GM21737 (cell line): ENCODE data around the gene BSG.

ENCODE experiments used
- ATAC-seq: cut with Tn5 transposase; IDR thresholded peaks from one replicate; pipeline ENCODE4 v1.9.1; 2021; ENCODE audit warnings: mild to moderate bottlenecking, moderate library complexity; ENCODE audit not compliant: unreplicated experiment

The BSG gene

DNA sequence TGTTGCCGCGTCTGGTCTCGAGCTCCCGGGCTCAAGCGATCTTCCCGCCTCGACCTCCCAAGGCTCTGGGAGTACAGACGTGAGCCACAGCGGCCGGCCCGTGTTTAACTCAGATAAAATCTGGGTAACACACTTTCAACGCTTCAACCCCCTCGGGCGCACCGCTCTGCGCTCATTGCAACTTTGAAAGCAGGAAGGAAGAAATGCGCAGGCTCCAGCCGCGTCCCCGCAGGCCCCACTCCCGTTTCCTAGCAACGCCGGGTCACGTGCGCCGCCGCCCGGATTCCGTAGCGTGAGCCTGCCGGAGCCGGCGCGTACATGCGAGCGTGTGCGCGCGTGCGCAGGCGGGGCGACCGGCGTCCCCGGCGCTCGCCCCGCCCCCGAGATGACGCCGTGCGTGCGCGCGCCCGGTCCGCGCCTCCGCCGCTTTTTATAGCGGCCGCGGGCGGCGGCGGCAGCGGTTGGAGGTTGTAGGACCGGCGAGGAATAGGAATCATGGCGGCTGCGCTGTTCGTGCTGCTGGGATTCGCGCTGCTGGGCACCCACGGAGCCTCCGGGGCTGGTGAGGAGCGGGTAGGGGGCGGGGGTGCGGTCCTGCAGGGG is at the start of gene BSG:
BSG (plus strand) TSS at position 457 of the 603 bp plus-strand sequence; CDS start at position 496, 39 bp downstream.
- ATAC-seq: peak; percentile 65

- no peak for ATAC-seq
Measured at GRCh38 chr19:522726-523125, 49.7 kb upstream of the BSG start.

- ATAC-seq: no peak
Measured at GRCh38 chr19:524062-524674, 48.2 kb upstream of the BSG start.

DNA sequence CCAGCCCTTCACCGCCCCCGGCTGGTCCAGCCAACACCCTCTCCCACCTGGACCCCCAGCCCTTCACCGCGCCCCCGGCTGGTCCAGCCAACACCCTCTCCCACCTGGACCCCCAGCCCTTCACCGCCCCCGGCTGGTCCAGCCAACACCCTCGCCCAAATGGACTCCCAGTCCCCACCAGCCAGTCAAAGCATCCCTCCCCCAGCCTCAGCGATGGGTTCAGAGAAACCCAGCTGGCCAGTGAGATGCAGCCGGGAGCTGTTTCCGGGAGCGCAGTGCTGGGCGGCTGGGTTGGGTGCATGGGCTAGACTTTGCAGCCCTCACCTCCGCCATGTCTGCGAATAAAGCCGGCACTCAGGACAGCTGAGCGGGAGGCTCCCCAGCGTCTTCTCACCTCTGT is 47.4 kb upstream of the BSG start:
- ATAC-seq: no peak

DNA sequence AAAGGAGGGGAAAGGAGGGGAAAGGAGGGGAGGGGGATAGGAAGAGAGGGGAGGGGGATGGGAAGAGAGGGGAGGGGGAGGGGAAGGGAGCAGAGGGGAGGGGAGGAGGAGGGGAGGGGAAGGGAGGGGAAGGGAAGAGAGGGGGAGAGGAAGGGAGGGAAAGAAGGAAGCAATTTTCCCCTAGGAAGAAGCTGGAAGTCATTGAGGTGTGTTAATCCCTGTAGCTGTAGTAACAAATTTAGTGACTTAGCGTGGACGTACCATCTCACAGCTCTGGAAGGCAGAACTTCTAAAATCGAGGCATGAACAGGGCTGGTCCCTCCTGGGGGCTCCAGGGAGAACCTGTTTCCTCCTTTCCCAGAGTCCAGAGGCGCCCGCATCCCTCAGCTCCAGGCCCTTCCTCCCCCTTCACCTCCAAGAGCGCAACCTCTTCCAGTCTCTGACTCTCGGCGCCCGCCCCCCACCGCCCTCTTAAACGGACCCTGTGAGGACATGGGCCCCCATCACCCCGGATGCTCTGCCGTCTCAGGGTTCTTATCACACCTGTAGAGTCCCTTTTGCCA is 46.5 kb upstream of the BSG start:
- ATAC-seq: no peak

GRCh38 chr19:530134-531008 is 42.0 kb upstream of the BSG start:
- ATAC-seq: no peak

GRCh38 chr19:531009-531752 is 41.2 kb upstream of the BSG start:
- peak; percentile 58 for ATAC-seq

DNA sequence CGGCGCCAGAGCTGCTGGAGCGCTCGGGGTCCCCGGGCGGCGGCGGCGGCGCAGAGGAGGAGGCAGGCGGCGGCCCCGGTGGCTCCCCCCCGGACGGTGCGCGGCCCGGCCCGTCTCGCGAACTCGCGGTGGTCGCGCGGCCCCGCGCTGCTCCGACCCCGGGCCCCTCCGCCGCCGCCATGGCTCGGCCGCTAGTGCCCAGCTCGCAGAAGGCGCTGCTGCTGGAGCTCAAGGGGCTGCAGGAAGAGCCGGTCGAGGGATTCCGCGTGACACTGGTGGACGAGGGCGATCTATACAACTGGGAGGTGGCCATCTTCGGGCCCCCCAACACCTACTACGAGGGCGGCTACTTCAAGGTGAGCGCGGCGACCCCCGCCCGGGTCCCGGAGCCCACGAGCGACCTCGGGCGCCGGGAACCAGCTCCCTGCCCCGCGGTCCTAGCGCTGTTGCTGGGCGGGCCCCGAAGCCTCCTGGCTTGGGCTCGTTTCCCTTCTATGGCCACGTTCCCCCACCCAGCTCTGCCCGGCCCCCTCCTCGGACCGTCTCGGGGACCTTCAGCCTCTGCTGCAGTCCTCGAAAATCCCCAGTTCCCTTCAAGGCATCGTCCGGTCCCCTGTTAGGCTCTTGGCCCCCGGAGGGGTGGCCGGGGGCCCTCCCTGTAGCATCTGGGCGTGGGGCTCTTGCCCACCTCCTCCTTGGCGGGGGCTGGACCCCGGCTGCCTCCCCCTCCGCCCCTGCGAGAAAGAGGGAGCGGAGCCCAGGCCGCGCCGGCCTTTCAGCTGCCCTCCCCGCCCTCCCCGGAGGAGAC is 40.4 kb upstream of the BSG start, which contains the start of gene CDC34:
CDC34 (plus strand) TSS at position 8 of the 808 bp plus-strand sequence; CDS start at position 180, 172 bp downstream.
- ATAC-seq: peak; percentile 11

DNA sequence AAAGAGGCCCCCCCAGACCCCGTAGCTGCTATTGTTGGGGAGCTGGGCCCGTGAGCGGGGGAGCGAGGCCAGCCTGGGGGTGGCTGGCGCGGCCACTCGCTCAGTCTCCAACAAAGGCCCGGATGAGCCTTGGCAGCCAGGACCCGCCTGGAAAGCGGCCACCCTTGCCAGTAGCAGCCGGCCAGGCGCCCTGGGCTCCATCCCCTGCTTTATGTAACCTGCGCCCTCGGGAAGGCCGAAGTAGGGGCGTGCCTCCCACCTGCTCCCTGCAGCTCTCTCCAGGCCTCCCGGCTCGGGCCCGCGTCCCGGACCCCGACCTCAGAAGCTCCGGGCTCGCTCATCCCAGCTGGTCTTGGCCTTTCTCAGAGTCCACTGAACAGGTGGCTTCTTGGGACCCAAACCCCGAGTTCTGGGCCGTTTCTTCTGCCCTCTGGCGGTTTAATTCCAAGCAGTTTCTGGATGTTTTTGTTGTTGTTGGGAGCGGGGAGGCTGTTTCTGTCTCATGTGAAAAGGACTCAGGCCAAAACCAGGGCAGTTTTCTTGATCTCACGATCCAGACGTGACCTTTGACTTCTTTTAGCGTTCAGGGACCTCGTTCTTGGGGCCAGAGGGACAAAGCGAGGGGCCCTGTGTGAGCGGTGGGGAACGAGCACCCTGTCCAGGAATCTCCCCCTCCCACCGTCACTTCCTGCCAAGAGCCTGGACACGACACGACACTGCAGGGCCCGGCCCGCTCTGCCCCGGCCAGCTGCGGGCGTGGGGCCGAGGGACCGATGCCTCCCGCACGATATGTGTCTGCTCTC is 39.6 kb upstream of the BSG start:
- ATAC-seq: no peak

DNA sequence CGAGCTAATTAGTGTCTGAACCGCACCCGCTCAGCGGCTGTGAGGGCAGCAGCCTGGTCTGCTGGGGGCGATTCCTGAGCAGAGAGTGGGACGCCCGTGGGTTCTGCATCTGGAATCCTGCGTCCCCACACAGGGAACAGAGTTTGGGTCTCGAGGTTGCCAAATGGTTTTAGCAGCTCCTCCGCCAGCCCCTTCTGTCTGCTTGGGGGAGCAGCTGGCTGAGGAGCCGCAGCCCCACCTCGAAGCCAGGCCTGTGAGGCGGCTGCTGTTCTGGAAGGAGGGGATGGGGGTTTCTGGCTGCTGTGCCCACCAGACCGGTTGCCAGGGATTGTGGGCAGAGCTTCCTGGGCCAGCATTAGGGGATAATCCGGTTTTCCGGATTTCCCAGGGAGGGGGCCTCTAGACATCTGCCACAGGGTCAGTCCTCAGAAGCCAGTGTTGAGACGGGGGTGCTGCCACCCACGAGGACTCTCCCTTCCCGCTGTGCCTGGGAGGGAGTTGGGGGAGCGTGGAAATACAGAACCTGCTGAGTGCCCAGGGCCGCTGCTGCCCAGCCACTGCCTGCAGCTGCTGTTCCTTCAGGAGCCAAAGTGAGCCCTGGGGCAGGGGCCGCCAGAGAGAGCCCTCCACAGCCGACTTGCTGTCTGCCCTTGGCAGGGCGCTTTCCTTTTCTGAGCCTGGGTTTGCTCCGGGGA is 38.9 kb upstream of the BSG start:
- no peak for ATAC-seq

- no peak for ATAC-seq
Measured at GRCh38 chr19:534088-534487, 38.3 kb upstream of the BSG start.

GRCh38 chr19:535017-535835 is 37.2 kb upstream of the BSG start:
- ATAC-seq: no peak

DNA sequence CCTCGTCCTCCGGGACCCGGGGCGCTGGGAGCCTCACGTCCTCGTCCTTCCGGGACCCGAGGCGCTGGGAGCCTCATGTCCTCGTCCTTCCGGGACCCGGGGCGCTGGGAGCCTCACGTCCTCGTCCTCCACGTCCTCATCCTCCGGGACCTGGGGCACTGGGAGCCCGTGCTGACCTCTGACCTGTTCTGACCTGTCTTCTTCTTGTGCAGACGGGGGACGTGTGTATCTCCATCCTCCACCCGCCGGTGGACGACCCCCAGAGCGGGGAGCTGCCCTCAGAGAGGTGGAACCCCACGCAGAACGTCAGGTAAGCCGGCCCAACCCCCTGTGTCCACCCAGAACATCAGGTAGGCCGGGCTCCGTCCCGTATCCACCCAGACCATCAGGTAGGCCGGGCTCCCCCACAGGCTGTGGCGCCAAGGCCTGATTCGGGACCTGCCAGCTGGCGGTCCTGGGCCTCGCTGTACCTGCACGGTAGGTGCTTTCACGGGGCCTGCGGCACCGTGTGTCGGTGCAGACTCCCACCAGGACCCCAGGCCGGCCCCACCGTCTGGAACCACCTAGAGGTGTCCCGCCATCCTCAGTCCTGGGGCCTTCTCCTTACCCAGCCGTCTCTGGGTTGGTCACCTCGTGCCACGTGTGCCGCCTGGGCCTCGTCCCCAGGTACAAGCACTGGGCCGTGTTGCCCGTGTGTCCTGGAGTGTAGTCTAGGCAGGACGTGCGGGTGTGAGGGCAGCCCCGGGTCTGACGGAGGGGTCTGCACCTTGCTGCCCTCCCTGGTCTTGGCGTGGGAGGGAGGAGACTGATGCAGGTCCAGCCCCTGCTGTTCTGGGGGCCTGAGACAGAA is 36.1 kb upstream of the BSG start:
- ATAC-seq: no peak

DNA sequence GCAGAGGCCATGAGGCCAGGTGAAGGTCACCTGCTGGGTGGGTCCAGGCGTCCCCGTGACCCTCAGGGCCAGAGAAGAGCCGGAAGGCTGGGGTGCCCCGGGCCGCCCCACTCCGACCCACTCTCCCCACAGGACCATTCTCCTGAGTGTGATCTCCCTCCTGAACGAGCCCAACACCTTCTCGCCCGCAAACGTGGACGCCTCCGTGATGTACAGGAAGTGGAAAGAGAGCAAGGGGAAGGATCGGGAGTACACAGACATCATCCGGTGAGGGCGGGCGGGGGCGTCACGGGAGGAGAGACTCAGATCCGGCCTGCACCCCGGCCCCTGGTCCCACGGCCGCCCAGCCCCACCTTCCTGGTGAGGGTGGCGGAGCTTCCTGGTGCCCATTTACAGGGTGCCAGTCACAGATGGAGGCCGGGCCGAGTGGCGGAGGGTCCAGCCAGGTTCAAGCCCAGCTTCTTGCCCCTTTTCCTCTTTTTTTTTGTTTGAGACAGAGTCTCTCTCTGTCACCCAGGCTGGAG is 35.5 kb upstream of the BSG start:
- ATAC-seq: no peak

GRCh38 chr19:538641-539428 is 33.6 kb upstream of the BSG start:
- ATAC-seq: no peak
